Activated T-cell treated with anti-CD3 and anti-CD28 coated beads, Interleukin-2, amount 50 U/mL, for 4 hours (primary cell): ENCODE measurements around the gene AZIN2. TPM values are rescaled to one million over a fixed set of nuclear protein-coding genes. Genes with fewer than 3 reads are reported as not detected.

Experiments used
- total RNA-seq, 3 donors: library from RNA; stranded (reverse); gene quantifications; one replicate each; pipeline ENCODE4 v1.2.1, GENCODE V29; 2021

Gene AZIN2
- total RNA-seq, 3 donors from 2014 or later: 0.30 to 2.2 (median 1.4) TPM

Other genes with a start within 250 kb of the AZIN2 start
- not detected for gene FNDC5, start 210.2 kb upstream of the AZIN2 start, total RNA-seq
- not detected for gene HPCA, start 194.7 kb upstream of the AZIN2 start, total RNA-seq
- under 1 TPM; 0.61 to 0.89 (median 0.87) TPM for gene TMEM54, start 179.8 kb upstream of the AZIN2 start, total RNA-seq
- gene RNF19B, start 116.3 kb upstream of the AZIN2 start, total RNA-seq: 10 to 100 TPM; 21.4 to 32.9 (median 23.9) TPM
- gene AK2, start 44.3 kb upstream of the AZIN2 start, total RNA-seq: 100 to 1,000 TPM; 320 to 346 (median 334) TPM
- 1 to 10 TPM; 3.8 to 5.9 (median 4.5) TPM for gene TRIM62, start 100.9 kb downstream of the AZIN2 start, total RNA-seq
- 10 to 100 TPM in 2 of 3 donors, 1 to 10 TPM in 1; 8.4 to 11.2 (median 10.3) TPM for gene ZNF362, start 175.3 kb downstream of the AZIN2 start, total RNA-seq
- gene A3GALT2, start 239.9 kb downstream of the AZIN2 start, total RNA-seq: under 1 TPM in 1 of 3 donors, not detected in 2; 0.30 TPM